ENCODE results near the gene ATXN7L3. TPM values are rescaled to one million over a fixed set of nuclear protein-coding genes. Genes with fewer than 3 reads are reported as not detected.

Gene ATXN7L3
- total and polyA plus RNA-seq, 9 of the 15 experiments (the other 6 are each of a cell fraction or from before 2014, with no cell fraction given): 0.62 to 66.1 (median 33.2) TPM

GRCh38 chr17:44200478-44201155, 933 bp upstream of the ATXN7L3 start (continued):
- TF ChIP-seq ZBTB40 (IDR thresholded peaks at IDR 0.05) (0 out of 2 replicates have a peak, but pooled peaks have one; percentile 35), ZBTB40 (CRISPR knock-in tag; IDR thresholded peaks at IDR 0.05) (no peak), ZNF232 (CRISPR knock-in tag; IDR thresholded peaks at IDR 0.05) (no peak), NR2C1 (IDR thresholded peaks at IDR 0.05) (no peak), NR2C1 (tag; IDR thresholded peaks at IDR 0.05) (no peak), E2F4 (CRISPR knock-in tag; IDR thresholded peaks at IDR 0.05; ENCODE audit: low read depth) (no peak), ZNF217 (CRISPR knock-in tag; IDR thresholded peaks at IDR 0.05) (no peak), CBFB (CRISPR knock-in tag; IDR thresholded peaks at IDR 0.05) (no peak), ADNP (tag; IDR thresholded peaks at IDR 0.05) (no peak), ZNF77 (CRISPR knock-in tag; IDR thresholded peaks at IDR 0.05) (no peak), RAD21 (CRISPR knock-in tag; conservative IDR thresholded peaks at IDR 0.05 in 1 of 2, IDR thresholded peaks at IDR 0.05 in 1 of 2) (no peak), TFE3 (CRISPR knock-in tag; IDR thresholded peaks at IDR 0.05) (no peak), NFRKB (IDR thresholded peaks at IDR 0.05; ENCODE audit: low read depth) (no peak), ZNF121 (CRISPR knock-in tag; conservative IDR thresholded peaks at IDR 0.05) (no peak), LEF1 (IDR thresholded peaks at IDR 0.05) (no peak), TEAD1 (CRISPR knock-in tag; IDR thresholded peaks at IDR 0.05) (no peak)

Data from K562 (cell line).